ENCODE measurements around the gene PCDHGA5.
"Not testable (repeated sequence)": the region's sequence is repeated elsewhere in the genome, so short reads cannot be mapped to it uniquely, and the experiment has no call there.

The PCDHGA5 gene

DNA sequence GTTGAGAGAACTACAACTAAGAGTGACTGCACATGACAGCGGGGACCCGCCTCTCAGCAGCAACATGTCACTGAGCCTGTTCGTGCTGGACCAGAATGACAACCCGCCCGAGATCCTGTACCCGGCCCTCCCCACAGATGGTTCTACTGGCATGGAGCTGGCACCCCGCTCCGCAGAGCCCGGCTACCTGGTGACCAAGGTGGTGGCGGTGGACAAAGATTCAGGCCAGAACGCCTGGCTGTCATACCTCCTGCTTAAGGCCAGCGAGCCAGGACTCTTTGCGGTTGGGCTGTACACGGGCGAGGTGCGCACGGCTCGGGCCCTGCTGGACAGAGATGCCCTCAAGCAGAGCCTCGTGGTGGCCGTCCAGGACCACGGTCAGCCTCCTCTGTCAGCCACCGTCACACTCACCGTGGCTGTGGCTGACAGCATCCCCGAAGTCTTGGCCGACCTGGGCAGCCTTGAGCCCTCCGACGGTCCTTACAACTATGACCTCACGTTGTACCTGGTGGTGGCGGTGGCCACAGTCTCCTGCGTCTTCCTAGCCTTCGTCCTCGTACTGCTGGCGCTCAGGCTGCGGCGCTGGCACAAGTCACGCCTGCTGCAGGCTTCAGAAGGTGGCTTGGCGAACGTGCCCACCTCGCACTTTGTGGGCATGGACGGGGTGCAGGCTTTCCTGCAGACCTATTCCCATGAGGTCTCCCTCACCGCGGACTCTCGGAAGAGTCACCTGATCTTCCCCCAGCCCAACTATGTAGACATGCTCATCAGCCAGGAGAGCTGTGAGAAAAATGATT, 20.7 kb downstream of the PCDHGA5 start:
- no peak for DNase-seq (ENCODE audit: low read depth in 3 of 3, low spot score in 1 of 3)

DNA sequence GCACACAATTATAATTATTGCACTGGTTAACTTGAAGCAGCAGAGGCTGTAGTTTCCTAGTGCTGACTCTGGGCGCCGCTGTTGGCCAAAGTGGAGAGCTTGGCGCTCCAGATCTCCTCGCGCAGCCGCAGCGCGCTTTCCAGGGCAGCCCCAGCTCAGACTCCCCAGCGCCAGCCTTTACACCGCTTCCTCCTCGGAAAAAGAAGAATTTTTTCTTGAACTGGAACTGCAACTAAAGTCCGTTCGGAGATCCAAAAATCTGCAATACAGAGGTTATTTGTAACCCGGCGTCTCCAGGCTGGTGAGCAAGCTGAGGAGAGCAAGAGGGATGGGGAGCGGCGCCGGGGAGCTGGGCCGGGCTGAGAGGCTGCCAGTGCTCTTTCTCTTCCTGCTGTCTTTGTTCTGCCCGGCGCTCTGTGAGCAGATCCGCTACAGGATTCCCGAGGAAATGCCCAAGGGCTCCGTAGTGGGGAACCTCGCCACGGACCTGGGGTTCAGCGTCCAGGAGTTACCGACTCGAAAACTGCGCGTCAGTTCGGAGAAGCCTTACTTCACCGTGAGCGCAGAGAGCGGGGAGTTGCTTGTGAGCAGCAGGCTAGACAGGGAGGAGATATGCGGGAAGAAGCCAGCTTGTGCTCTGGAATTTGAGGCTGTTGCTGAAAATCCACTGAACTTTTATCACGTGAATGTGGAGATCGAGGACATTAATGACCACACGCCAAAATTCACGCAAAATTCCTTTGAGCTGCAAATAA, 23.8 kb downstream of the PCDHGA5 start, which contains the start of gene PCDHGB4:
Gene PCDHGB4 (plus strand): TSS at position 142 of the 755 bp plus-strand sequence. CDS start 187 bp downstream, at position 329.
- not testable (repeated sequence) for DNase-seq (ENCODE audit: low read depth in 3 of 3, low spot score in 1 of 3)

- no peak for DNase-seq (ENCODE audit: low read depth in 3 of 3, low spot score in 1 of 3)
Observed at GRCh38 chr5:141388661-141389060, 24.7 kb downstream of the PCDHGA5 start.

- no peak for DNase-seq (ENCODE audit: low read depth in 3 of 3, low spot score in 1 of 3)
Observed at GRCh38 chr5:141389153-141390042, 25.4 kb downstream of the PCDHGA5 start.

- no peak for DNase-seq (ENCODE audit: low read depth in 3 of 3, low spot score in 1 of 3)
Observed at GRCh38 chr5:141392429-141393198, 28.7 kb downstream of the PCDHGA5 start, which contains the start of gene PCDHGA8. Gene PCDHGA8, plus strand, starts transcription at chr5:141392633. Its CDS starts 181 bp downstream, at chr5:141392814.

- DNase-seq (ENCODE audit: low read depth in 3 of 3, low spot score in 1 of 3) = no peak
Observed at GRCh38 chr5:141393267-141393666, 29.3 kb downstream of the PCDHGA5 start.

GRCh38 chr5:141394401-141395187, 30.6 kb downstream of the PCDHGA5 start:
- DNase-seq (ENCODE audit: low read depth in 3 of 3, low spot score in 1 of 3) = not testable (repeated sequence)

- DNase-seq (ENCODE audit: low read depth in 3 of 3, low spot score in 1 of 3) = not testable (repeated sequence)
Observed at GRCh38 chr5:141397756-141398551, 34.0 kb downstream of the PCDHGA5 start, which contains the start of gene PCDHGB5. Gene PCDHGB5, plus strand, starts transcription at chr5:141397947. Its CDS starts 181 bp downstream, at chr5:141398128.

DNA sequence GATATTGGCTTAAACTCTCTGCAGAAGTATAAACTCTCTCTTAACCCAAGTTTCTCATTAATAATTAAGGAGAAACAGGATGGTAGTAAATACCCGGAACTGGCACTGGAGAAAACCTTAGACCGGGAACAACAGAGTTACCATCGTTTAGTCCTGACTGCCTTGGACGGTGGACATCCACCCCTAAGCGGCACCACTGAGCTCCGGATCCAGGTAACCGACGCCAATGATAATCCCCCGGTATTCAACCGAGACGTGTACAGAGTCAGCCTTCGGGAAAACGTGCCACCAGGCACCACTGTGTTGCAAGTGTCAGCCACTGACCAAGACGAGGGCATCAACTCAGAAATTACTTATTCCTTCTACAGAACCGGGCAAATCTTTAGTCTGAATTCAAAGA, 34.6 kb downstream of the PCDHGA5 start:
- DNase-seq (ENCODE audit: low read depth in 3 of 3, low spot score in 1 of 3) = no peak

GRCh38 chr5:141399555-141400258, 35.7 kb downstream of the PCDHGA5 start:
- no peak for DNase-seq (ENCODE audit: low read depth in 3 of 3, low spot score in 1 of 3)

DNA sequence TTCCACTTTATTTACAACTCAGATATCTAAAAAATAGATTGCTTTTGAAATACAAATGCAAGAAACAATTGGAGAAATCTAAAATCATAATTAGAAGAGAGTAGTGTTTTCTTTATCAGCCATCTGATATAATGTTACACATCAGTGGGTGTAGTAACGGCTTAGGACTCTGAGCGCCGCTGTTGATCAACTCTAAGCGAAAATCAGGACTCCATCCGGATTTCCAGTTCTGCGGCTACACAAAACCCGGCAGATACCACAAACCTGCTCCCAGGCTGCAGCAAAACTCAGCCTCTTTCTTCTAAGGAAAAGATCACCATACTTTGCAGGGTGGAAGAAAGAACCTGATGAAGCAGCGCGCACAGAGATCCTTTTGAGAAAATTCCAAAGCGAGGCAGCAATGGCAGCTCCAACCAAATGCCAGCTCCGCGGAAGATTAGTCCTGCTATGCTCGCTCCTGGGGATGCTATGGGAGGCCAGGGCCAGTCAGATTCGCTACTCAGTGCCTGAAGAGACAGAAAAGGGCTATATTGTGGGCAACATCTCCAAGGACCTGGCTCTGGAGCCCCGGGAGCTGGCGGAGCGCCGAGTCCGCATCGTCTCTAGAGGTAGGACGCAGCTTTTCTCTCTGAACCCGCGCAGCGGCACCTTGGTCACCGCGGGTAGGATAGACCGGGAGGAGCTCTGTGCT, 38.7 kb downstream of the PCDHGA5 start, which contains the start of gene PCDHGA9:
Gene PCDHGA9 (plus strand): TSS at position 226 of the 691 bp plus-strand sequence. CDS start 175 bp downstream, at position 401.
- DNase-seq (ENCODE audit: low read depth in 3 of 3, low spot score in 1 of 3) = no peak

DNA sequence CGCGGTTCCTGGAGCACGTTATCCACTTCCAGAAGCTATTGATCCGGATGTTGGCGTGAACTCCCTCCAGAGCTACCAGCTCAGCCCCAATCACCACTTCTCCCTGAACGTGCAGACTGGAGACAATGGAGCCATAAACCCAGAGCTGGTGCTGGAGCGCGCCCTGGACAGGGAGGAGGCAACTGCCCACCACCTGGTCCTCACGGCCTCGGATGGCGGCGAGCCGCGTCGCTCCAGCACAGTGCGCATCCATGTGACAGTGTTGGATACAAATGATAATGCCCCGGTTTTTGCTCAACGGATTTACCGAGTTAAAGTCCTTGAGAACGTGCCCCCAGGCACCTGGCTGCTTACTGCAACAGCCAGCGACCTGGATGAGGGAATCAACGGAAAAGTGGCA, 39.4 kb downstream of the PCDHGA5 start:
- no peak for DNase-seq (ENCODE audit: low read depth in 3 of 3, low spot score in 1 of 3)

- not testable (repeated sequence) for DNase-seq (ENCODE audit: low read depth in 3 of 3, low spot score in 1 of 3)
Observed at GRCh38 chr5:141407790-141408505, 44.0 kb downstream of the PCDHGA5 start, which contains the start of gene PCDHGB6. Gene PCDHGB6, plus strand, starts transcription at chr5:141408021. Its CDS starts 182 bp downstream, at chr5:141408203.

DNA sequence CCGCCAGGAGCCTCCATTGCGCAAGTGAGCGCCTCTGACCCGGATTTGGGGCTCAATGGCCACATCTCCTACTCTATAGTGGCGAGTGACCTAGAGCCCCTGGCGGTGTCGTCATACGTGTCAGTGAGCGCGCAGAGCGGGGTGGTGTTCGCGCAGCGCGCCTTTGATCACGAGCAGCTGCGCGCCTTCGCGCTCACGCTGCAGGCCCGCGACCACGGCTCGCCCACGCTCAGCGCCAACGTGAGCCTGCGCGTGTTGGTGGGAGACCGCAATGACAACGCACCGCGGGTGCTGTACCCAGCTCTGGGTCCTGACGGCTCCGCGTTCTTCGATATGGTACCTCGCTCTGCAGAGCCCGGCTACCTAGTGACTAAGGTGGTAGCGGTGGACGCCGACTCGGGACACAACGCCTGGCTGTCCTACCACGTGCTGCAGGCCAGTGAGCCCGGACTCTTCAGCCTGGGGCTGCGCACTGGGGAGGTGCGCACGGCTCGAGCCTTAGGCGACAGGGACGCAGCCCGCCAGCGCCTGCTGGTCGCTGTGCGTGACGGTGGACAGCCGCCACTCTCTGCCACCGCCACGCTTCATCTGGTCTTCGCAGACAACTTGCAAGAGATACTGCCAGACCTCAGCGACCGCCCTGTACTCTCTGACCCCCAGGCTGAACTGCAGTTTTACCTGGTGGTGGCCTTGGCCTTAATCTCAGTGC, 45.8 kb downstream of the PCDHGA5 start:
- DNase-seq (ENCODE audit: low read depth in 3 of 3, low spot score in 1 of 3) = no peak

GRCh38 chr5:141411575-141411974, 47.6 kb downstream of the PCDHGA5 start:
- DNase-seq (ENCODE audit: low read depth in 3 of 3, low spot score in 1 of 3) = no peak
